ENCODE results near the gene UCK2.

GRCh38 chr1:165795894-165796293 lies 31.5 kb upstream of the UCK2 start:
- TF ChIP-seq EZH2 (IDR thresholded peaks at IDR 0.05; ENCODE audit: low read depth), result no peak
- TF ChIP-seq CTCF (conservative IDR thresholded peaks at IDR 0.05), result no peak

Measured in PC-9 (cell line).